Stimulated activated memory B cell treated with anti-CD40 and anti-IgM and Interleukin-4, amounts not matched to agents 10 μg/mL and 1 μg/mL and 100 μg/mL, for 72 hours (primary cell): Measurements from ENCODE around the gene TEX13B.
A peak's percentile ranks its signal among the peaks of the same experiment; 100 is the strongest.

Source experiments
- ATAC-seq: fragments of 150-1000 bp; cut with Tn5 transposase; 2 replicates; pipeline ENCODE4 v1.10.0; 2021
- H3K27ac Mint-ChIP-seq: one replicate; pipeline ENCODE4 v1.8.0; 2022; ENCODE audit warnings: mild to moderate bottlenecking, mixed read lengths
- H3K27me3 Mint-ChIP-seq: one replicate; pipeline ENCODE4 v1.8.0; 2022; ENCODE audit warnings: mixed read lengths
- H3K36me3 Mint-ChIP-seq: one replicate; pipeline ENCODE4 v1.8.0; 2022; ENCODE audit warnings: mixed read lengths
- H3K4me1 Mint-ChIP-seq: one replicate; pipeline ENCODE4 v1.8.0; 2022; ENCODE audit warnings: mixed read lengths
- H3K4me3 Mint-ChIP-seq: one replicate; pipeline ENCODE4 v1.8.0; 2022; ENCODE audit warnings: mild to moderate bottlenecking, moderate library complexity, mixed read lengths
- H3K9me3 Mint-ChIP-seq: one replicate; pipeline ENCODE4 v1.8.0; 2022; ENCODE audit warnings: mixed read lengths

TEX13B gene

DNA sequence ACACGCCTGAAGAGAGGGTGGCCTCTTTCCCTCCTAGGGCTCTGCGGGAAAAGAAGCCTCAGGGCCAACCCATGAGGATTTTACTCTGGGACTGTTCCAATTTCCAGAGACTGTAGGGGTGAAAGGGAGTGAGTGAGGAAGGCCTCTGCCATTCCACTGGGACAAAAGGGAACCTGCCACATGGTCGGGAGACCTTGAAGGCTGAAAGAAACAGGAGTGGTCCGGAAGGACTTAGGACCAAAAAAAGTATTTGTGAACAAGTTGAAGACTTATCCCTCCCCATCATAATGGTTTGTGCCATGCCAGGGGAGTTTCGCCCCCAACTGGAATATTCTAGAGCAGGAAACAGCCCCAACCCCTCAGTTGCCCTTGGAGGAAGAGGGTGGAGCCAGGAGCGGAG, at the start of gene TEX13B:
TEX13B (minus strand) TSS at position 15 of the 400 bp plus-strand sequence. CDS start 243 bp downstream, outside the sequence.
- ATAC-seq: no peak
- no peaks in the 10 kb centered on the region for H3K36me3 Mint-ChIP-seq
- H3K4me1 Mint-ChIP-seq: no peaks in the 10 kb centered on the region
- no peak within 1 kb of the TSS for H3K27ac Mint-ChIP-seq
- no peaks in the 10 kb centered on the region for H3K9me3 Mint-ChIP-seq
- H3K27me3 Mint-ChIP-seq: no peaks in the 10 kb centered on the region
- no peak within 1 kb of the TSS for H3K4me3 Mint-ChIP-seq

DNA sequence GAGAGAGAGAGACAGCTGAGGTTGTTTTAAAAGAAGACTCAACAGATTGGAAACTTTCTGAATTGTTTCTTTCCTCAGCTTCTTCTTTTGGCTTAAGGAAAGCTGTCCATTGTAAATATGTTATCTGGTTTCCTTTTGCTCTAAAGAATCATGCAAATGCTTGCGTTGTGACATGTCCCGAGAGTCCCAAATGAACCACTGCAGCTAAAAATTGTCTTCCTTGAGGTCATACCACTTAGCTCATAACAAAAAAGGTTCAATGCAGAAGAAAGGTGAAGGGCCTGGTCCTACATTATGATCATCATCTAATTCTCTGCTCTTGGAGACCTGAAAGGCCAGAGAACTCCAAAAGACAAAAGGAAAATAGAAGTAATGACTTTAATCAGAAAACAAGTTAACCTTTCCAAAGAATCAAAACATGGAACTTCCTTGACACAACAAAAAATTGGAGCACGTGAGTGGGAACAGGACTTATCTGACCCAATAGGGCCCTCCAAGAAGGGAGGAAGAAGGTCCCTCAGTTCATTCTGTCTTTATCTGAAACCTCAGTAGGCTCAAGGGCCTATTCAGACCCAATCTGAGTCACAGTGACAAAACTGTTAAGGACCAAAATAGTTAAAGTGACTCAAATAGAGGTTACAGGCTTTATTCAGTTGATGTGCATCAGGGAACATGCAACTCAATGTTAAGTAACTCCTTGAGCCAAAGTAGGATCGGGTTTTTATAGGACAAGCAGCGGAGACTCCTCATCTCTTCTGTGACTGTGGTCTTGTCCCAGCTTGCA, 48.0 kb upstream of the TEX13B start:
- H3K36me3 Mint-ChIP-seq: no peaks in the 10 kb centered on the region
- no peaks in the 10 kb centered on the region for H3K27me3 Mint-ChIP-seq
- no peak overlapping the region for H3K4me3 Mint-ChIP-seq
- no peaks in the 10 kb centered on the region for H3K9me3 Mint-ChIP-seq
- peak overlapping the region; percentile 69 for H3K27ac Mint-ChIP-seq
- peaks cover 20% of the 10 kb centered on the region for H3K4me1 Mint-ChIP-seq
- no peak for ATAC-seq

GRCh38 chrX:108028854-108029253, 46.7 kb upstream of the TEX13B start:
- H3K9me3 Mint-ChIP-seq: no peaks in the 10 kb centered on the region
- H3K27ac Mint-ChIP-seq: no peak overlapping the region
- H3K4me1 Mint-ChIP-seq: peaks cover 23% of the 10 kb centered on the region
- H3K27me3 Mint-ChIP-seq: no peaks in the 10 kb centered on the region
- no peak for ATAC-seq
- no peaks in the 10 kb centered on the region for H3K36me3 Mint-ChIP-seq
- H3K4me3 Mint-ChIP-seq: no peak overlapping the region

DNA sequence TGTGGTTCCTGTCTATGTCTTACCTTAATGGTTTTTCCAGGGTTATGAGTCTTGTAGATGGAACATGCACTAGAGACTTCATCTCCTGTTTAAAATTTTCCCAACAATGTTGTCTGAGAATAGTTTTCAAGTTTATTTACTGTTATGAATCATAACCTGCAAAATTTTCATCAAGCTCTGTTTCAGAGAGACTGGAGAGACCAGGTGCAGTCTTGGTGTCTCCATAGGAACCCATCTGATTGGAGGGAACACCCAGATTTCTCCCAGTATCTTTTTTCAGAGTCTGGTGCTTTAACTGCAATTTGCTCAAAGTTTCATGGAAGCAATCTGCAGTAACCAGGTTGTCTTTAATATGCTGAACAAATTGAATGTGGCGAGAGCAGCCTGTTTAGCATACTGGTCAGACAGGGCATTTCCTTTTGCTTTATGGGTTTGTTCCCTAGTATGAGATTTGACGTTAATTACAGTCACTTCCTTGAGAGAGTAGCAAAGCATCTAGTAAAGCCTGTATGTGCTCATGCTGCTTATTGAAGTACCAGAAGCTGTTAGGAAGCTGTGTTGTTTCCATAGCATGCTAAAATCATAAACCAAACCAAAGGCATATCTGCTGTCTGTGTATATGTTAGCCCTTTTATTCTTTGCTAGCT, 43.9 kb upstream of the TEX13B start:
- Mint-ChIP-seq H3K27ac (peak overlapping the region; percentile 69), H3K4me3 (peak overlapping the region; percentile 36), H3K4me1 (peaks cover 35% of the 10 kb centered on the region), H3K27me3 (no peaks in the 10 kb centered on the region), H3K9me3 (no peaks in the 10 kb centered on the region), H3K36me3 (no peaks in the 10 kb centered on the region)
- ATAC-seq: peak; percentile 70

DNA sequence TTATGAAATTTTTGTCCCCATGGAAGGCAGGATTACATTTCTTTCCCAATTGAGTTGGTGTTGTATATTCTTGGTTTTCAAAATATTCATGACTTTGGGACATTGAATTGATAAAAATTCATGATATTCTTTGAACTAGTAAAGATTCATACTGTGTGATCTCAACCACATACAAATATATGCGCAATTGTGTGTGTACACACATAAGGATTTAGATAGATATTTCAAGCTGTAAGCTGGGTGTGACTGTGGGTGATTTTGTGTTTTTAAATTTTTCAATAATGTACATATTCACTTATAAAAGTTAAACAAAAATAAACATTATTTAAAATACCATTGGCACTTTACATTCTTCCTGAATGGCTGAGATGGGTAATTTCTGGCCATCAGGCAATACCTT, 43.2 kb upstream of the TEX13B start:
- no peak for ATAC-seq
- no peaks in the 10 kb centered on the region for H3K9me3 Mint-ChIP-seq
- H3K4me3 Mint-ChIP-seq: no peak overlapping the region
- peaks cover 38% of the 10 kb centered on the region for H3K4me1 Mint-ChIP-seq
- H3K36me3 Mint-ChIP-seq: no peaks in the 10 kb centered on the region
- no peaks in the 10 kb centered on the region for H3K27me3 Mint-ChIP-seq
- H3K27ac Mint-ChIP-seq: no peak overlapping the region

DNA sequence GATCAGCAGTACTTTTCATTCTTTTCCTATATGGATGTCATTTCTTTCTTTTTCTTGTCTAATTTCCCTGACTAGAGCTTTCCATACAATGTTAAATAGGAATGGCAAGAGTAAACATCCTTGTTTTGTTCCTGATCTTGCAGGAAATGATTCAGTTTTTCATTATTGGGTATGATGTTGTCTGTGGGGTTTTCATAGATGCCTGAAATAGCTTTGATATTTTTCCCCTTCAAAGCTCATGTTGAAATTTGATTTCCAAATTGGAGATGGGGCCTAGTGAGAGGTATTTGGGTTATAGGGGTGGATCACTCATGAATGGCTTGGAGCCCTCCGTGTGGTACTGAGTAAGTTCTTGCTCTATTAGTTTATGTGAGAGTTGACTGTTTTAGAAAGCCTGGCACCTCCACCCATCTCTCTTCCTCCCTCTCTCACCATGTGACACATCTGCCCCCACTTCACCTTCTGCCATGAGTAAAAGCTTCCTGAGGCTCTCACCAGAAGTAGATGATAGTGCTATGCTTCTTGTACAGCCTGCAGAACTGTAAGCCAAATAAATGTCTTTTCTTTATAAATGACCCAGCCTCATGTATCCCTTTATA, 40.4 kb upstream of the TEX13B start:
- no peak overlapping the region for H3K27ac Mint-ChIP-seq
- peaks cover 38% of the 10 kb centered on the region for H3K4me1 Mint-ChIP-seq
- no peaks in the 10 kb centered on the region for H3K27me3 Mint-ChIP-seq
- H3K4me3 Mint-ChIP-seq: no peak overlapping the region
- ATAC-seq: no peak
- no peaks in the 10 kb centered on the region for H3K36me3 Mint-ChIP-seq
- H3K9me3 Mint-ChIP-seq: no peaks in the 10 kb centered on the region

DNA sequence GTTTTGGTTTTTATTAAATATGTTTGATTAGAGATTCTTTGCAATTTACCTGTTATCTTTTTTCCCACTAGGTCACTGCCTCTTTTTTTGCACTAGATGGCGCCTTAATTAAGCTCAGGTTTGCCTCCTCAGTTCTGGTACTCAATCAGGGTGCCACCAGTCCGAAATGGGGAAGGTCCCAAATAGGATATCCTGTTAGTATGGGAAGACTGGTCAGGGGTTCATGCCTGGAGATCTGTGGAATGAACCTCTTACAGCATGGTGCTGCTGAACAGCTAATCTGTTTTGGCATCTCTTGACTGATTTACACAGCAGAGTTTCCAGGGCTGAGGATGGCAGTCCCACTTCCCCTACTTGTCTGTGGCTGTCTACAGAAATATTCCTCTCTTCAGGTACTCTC, 38.5 kb upstream of the TEX13B start:
- H3K27ac Mint-ChIP-seq: peak overlapping the region; percentile 78
- H3K36me3 Mint-ChIP-seq: no peaks in the 10 kb centered on the region
- no peaks in the 10 kb centered on the region for H3K27me3 Mint-ChIP-seq
- H3K4me3 Mint-ChIP-seq: peak overlapping the region; percentile 62
- H3K4me1 Mint-ChIP-seq: peaks cover 38% of the 10 kb centered on the region
- H3K9me3 Mint-ChIP-seq: no peaks in the 10 kb centered on the region
- no peak for ATAC-seq

DNA sequence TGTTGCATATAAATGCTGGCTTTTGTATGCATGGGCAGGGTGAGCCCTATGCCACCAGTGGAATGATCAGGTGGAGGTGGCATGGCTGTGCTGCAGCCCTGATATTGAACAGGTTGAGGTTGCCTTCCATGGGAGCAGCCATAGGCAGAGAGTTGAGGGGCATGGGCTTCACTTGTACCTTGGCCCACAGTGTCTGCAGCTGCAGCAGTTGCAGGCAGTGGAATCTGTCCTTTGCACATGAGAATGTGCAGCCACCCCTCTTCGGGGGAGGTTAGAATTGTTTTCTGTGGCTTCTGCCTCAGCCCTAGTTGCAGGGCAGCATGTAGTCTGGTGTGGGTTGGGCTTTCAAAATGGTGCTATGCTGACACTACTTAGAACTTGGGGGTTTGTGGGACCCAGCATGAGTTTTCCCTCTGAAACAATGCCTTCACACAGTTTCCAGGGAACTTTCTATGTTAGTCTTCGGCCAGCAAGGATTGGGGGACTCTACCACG, 37.3 kb upstream of the TEX13B start:
- H3K36me3 Mint-ChIP-seq: no peaks in the 10 kb centered on the region
- peaks cover 38% of the 10 kb centered on the region for H3K4me1 Mint-ChIP-seq
- H3K9me3 Mint-ChIP-seq: peaks cover under 1% of the 10 kb centered on the region

DNA sequence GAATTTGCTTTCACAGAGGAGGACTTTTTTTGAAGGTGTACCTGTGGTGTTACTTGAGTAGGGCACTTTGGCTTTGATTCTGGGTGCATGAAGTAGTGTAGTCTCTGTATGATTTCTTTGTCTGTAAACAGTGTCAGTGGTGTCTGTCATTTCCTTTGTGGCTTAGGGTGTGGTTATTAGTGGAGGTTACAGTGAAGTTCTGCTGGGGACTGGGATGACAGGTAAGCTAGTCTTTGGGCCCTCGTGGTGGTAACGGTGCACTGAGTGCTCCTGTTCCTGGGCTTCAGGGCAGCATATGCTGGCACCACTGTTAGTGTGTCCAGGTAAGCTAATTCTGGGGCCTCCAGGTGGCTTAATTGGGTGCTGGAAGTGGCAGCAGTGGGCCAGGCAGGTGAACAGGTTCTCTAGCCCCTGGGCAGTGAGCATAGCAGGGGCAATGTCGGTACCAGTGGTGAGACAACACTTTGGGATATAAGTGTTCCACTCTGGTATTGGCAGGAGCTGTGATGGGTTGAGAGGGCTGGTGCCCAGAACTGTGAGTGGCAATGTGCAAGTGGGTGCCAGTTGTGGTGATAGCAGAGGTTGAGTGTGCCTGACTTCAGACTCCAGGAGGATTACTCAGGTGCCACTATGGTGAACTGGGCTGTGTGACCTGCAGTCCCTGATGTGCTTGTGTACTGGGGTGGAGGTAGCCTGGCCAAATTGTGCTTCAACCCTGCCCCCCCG, 36.6 kb upstream of the TEX13B start:
- Mint-ChIP-seq H3K4me3 (peak overlapping the region; percentile 76), H3K36me3 (no peaks in the 10 kb centered on the region)

More for the DNA sequence above, 37.3 kb upstream of the TEX13B start:
- peak overlapping the region; percentile 76 for H3K4me3 Mint-ChIP-seq
- H3K27ac Mint-ChIP-seq: peak overlapping the region; percentile 78
- ATAC-seq: peak; percentile 12
- H3K27me3 Mint-ChIP-seq: no peaks in the 10 kb centered on the region

DNA sequence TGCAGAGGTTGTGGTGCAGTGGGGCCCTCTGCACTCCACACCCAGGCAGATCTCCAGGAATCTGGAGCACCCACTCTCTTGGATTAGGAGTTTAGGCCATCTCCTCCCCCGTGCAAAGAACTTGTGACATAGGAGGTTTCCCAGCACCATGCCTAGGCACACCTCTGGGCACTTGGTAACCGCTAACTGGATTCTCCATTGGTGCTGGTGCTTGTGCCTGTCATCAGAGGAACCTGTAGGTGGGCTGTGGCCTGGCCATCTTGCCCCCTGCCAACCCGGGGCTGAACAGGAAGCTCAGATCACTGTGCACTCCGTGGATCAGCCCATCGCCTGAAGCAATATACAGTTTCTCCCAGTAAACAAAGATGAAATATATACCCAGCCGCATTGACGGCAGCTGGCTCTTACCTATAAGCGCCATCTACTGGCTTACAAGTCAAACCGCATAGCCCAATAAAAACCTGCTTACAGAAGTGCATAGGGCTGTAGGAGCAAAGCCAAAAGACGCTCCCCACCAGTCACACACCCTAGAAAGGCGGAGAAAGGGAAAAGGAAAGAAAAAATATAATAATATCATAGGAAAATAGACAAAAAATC, 19.1 kb upstream of the TEX13B start:
- no peak overlapping the region for H3K27ac Mint-ChIP-seq
- no peak overlapping the region for H3K4me3 Mint-ChIP-seq

More for the DNA sequence above, 36.6 kb upstream of the TEX13B start:
- peak overlapping the region; percentile 78 for H3K27ac Mint-ChIP-seq
- no peaks in the 10 kb centered on the region for H3K27me3 Mint-ChIP-seq
- H3K9me3 Mint-ChIP-seq: peaks cover 6% of the 10 kb centered on the region
- ATAC-seq: peak; percentile 86
- peaks cover 35% of the 10 kb centered on the region for H3K4me1 Mint-ChIP-seq

GRCh38 chrX:108000751-108001150, 18.6 kb upstream of the TEX13B start:
- Mint-ChIP-seq H3K4me1 (no peaks in the 10 kb centered on the region), H3K4me3 (no peak overlapping the region), H3K9me3 (no peaks in the 10 kb centered on the region), H3K36me3 (peaks cover 5% of the 10 kb centered on the region), H3K27ac (no peak overlapping the region), H3K27me3 (peaks cover 2% of the 10 kb centered on the region)
- no peak for ATAC-seq

More for the DNA sequence above, 19.1 kb upstream of the TEX13B start:
- H3K36me3 Mint-ChIP-seq: peaks cover 5% of the 10 kb centered on the region
- peak; percentile 66 for ATAC-seq
- H3K4me1 Mint-ChIP-seq: no peaks in the 10 kb centered on the region
- H3K27me3 Mint-ChIP-seq: no peaks in the 10 kb centered on the region
- no peaks in the 10 kb centered on the region for H3K9me3 Mint-ChIP-seq

- ATAC-seq: no peak
- Mint-ChIP-seq H3K36me3 (peaks cover 5% of the 10 kb centered on the region), H3K4me3 (no peak overlapping the region), H3K27me3 (peaks cover 18% of the 10 kb centered on the region), H3K9me3 (peaks cover 2% of the 10 kb centered on the region), H3K27ac (no peak overlapping the region), H3K4me1 (no peaks in the 10 kb centered on the region)
These were observed 14.0 kb upstream of the TEX13B start for GRCh38 chrX:107996124-107996523.

DNA sequence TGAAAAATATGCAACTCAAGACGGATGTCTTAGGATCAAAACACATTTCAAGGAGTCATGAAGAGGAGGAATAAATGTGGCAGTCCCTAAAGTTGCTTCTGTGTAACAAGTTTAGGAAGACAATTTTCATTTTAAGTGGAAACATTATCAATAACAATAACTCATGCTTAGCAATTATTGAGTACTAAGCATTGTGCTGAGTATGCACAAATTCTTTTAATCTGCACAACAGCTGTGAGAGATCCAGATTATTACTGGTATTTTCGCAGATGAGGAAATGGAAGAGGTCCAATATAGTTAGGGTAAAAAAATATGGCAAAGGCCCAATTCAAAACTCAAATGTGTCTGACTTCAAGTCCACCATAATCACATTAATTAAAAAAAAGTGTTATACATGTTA, 2.9 kb upstream of the TEX13B start:
- Mint-ChIP-seq H3K4me3 (no peak overlapping the region), H3K27ac (no peak overlapping the region), H3K4me1 (no peaks in the 10 kb centered on the region), H3K36me3 (no peaks in the 10 kb centered on the region), H3K9me3 (no peaks in the 10 kb centered on the region), H3K27me3 (peaks cover 10% of the 10 kb centered on the region)
- ATAC-seq: no peak

GRCh38 chrX:107979534-107979933, 2.6 kb downstream of the TEX13B start:
- ATAC-seq: no peak
- no peaks in the 10 kb centered on the region for H3K9me3 Mint-ChIP-seq
- no peaks in the 10 kb centered on the region for H3K27me3 Mint-ChIP-seq
- H3K36me3 Mint-ChIP-seq: no peaks in the 10 kb centered on the region
- H3K4me3 Mint-ChIP-seq: no peak overlapping the region
- no peaks in the 10 kb centered on the region for H3K4me1 Mint-ChIP-seq
- H3K27ac Mint-ChIP-seq: no peak overlapping the region
